ENCODE results near the gene PRIMPOL.
"Not testable (repeated sequence)": the region's sequence is repeated elsewhere in the genome, so short reads cannot be mapped to it uniquely, and the experiment has no call there.

The PRIMPOL gene

GRCh38 chr4:184620212-184620867 lies 29.2 kb upstream of the PRIMPOL start:
- H3K9me3 ChIP-seq (ENCODE audit: insufficient read depth, low read depth, low read length), result peaks cover 3% of the 10 kb centered on the region; the same call in 1 of the 2 replicates
- H3K9ac ChIP-seq (ENCODE audit: low read depth, low read length), result no peak overlapping the region
- H3K4me1 ChIP-seq (ENCODE audit: insufficient read depth, low read length), result peaks cover 15% of the 10 kb centered on the region; the same call in 1 of the 2 replicates
- no peaks in the 10 kb centered on the region for H3K36me3 ChIP-seq (ENCODE audit: insufficient read depth, low read depth, low read length)
- no peaks in the 10 kb centered on the region for H3K27me3 ChIP-seq (ENCODE audit: insufficient read depth, low read length)
- no peak overlapping the region for H3K4me3 ChIP-seq (ENCODE audit: low read length)
- no peak overlapping the region for H3K27ac ChIP-seq (ENCODE audit: low read length)

DNA sequence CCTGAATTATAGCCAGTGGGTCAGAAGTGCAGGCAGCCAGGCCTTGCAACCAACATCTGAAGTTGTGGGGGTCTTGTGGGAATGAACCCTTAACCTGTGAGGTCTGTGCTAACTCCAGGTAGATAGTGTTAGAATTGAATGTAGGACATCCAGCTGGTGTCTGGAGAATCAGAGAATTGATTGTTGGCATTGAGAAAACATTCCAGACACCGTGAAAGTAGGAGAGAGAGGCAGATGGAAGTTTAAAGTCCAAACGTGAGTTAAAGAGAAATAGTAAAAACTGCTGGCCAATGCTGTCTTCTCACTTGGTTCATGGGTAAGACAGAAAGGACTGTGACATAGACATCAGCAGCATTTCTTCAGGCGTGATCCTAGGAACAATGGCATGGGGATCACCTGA lies 28.0 kb upstream of the PRIMPOL start:
- Histone ChIP-seq H3K4me3 (ENCODE audit: low read length) (no peak overlapping the region), H3K27ac (ENCODE audit: low read length) (no peak overlapping the region), H3K4me1 (ENCODE audit: insufficient read depth, low read length) (peaks cover 23% of the 10 kb centered on the region; the same call in 1 of the 2 replicates), H3K9me3 (ENCODE audit: insufficient read depth, low read depth, low read length) (no peaks in the 10 kb centered on the region), H3K27me3 (ENCODE audit: insufficient read depth, low read length) (no peaks in the 10 kb centered on the region), H3K36me3 (ENCODE audit: insufficient read depth, low read depth, low read length) (no peaks in the 10 kb centered on the region), H3K9ac (ENCODE audit: low read depth, low read length) (no peak overlapping the region)

DNA sequence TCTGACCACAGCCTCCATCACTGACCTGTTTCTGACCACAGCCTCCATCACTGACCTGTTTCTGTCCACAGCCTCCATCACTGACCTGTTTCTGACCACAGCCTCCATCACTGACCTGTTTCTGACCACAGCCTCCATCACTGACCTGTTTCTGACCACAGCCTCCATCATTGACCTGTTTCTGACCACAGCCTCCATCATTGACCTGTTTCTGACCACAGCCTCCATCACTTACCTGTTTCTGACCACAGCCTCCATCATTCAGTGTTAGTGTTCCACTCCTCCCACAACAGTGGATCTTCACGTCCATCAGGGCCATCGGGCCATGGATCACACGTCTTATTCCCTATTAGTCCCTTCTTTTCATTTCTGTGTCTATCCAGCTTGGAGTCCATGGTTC lies 25.0 kb upstream of the PRIMPOL start:
- H3K27ac ChIP-seq (ENCODE audit: low read length); H3K9me3 ChIP-seq (ENCODE audit: insufficient read depth, low read depth, low read length); H3K4me3 ChIP-seq (ENCODE audit: low read length); H3K9ac ChIP-seq (ENCODE audit: low read depth, low read length); H3K27me3 ChIP-seq (ENCODE audit: insufficient read depth, low read length): not testable (repeated sequence)
- Histone ChIP-seq H3K36me3 (ENCODE audit: insufficient read depth, low read depth, low read length) (peaks cover 27% of the 10 kb centered on the region), H3K4me1 (ENCODE audit: insufficient read depth, low read length) (peaks cover 23% of the 10 kb centered on the region)

DNA sequence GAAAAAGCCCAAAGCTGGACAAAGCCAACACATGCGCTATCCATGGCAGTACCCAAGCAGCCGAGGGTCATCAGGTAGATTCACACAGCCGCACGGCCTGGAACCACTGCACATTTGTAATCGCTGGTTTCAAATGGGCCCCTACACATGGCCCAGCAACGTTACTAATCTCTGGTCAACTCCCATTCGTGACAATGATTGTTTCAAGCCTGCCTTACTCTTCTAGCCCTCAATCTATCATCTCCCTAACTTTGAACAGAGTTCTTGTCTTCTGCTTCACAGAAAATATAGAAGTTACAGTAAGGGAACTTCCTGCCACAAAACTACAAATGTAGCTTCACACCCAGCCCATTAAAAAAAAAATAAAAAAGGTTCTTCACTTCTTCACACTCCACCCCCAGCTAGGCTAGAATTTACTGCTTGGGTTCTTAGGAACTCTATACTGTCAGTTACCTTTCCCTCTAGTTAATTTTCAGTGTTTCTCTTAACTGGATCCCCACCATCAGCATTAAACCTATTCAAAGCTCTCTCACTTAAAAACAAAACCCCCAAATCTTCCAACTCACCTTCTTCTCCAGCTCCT lies 24.5 kb upstream of the PRIMPOL start:
- Histone ChIP-seq H3K27ac (ENCODE audit: low read length) (no peak overlapping the region), H3K9ac (ENCODE audit: low read depth, low read length) (peak overlapping the region; percentile 36; the same call in 1 of the 2 replicates), H3K36me3 (ENCODE audit: insufficient read depth, low read depth, low read length) (peaks cover 32% of the 10 kb centered on the region)

DNA sequence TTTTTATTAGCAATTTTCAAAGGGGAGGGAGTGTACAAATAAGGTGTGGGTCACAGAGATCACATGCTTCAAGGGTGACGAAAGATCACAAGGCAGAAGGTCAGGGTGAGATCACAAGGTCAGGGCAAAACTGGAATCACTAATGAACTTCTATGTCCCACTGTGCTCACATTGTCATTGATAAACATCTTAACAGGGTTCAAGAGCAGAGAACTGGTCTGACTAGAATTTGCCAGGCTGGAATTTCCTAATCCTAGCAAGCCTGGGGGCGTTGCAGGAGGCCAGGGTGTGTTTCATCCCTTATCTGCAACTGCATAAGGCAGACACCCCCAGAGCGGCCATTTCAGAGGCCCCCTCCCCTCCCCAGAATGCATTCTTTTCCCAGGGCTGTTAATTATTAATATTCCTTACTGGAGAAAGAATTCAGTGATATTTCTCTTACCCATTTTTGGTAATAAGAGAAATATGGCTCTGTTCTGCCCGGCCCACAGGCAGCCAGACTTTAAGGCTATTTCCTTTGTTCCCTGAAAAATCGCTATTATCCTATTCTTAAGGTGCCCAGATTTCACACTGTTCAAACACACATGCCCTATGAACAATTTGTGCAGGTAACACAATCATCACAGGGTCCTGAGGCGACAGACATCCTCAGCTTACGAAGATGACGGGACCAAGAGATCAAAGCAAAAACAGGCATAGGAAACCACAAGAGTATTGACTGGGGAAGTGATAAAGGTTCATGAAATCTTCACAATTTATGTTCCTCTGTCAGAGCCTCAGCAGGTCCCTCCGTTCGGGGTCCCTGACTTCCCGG lies 23.5 kb upstream of the PRIMPOL start:
- not testable (repeated sequence) for H3K27ac ChIP-seq (ENCODE audit: low read length); H3K27me3 ChIP-seq (ENCODE audit: insufficient read depth, low read length); H3K4me3 ChIP-seq (ENCODE audit: low read length); H3K9me3 ChIP-seq (ENCODE audit: insufficient read depth, low read depth, low read length)
- H3K36me3 ChIP-seq (ENCODE audit: insufficient read depth, low read depth, low read length), result peaks cover 42% of the 10 kb centered on the region
- H3K4me1 ChIP-seq (ENCODE audit: insufficient read depth, low read length), result peaks cover 23% of the 10 kb centered on the region
- H3K9ac ChIP-seq (ENCODE audit: low read depth, low read length), result peak overlapping the region; percentile 0; the same call in 1 of the 2 replicates

More for the DNA sequence above, 24.5 kb upstream of the PRIMPOL start:
- H3K4me3 ChIP-seq (ENCODE audit: low read length), result no peak overlapping the region
- no peaks in the 10 kb centered on the region for H3K9me3 ChIP-seq (ENCODE audit: insufficient read depth, low read depth, low read length)
- no peaks in the 10 kb centered on the region for H3K27me3 ChIP-seq (ENCODE audit: insufficient read depth, low read length)
- peaks cover 23% of the 10 kb centered on the region for H3K4me1 ChIP-seq (ENCODE audit: insufficient read depth, low read length)

DNA sequence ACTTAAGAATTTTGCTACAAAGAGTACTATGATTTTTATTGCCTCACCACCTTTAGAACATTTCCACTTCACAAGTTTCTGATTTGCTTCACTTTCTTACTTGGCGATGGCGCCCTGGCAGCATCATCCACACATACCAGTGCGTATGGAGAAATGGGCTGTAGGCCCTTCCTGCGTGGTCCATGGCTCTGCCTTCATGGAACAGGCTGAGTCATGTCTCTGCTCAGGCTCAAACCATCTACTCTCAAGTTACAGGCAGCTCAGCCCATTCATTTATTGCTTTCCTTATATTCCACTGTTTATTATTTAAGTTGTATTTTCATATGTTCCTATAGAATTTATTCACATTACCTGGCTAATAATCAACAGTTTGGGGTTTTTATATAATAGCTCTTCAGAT lies 21.4 kb upstream of the PRIMPOL start:
- Histone ChIP-seq H3K4me1 (ENCODE audit: insufficient read depth, low read length) (peaks cover 23% of the 10 kb centered on the region), H3K36me3 (ENCODE audit: insufficient read depth, low read depth, low read length) (peaks cover 60% of the 10 kb centered on the region), H3K4me3 (ENCODE audit: low read length) (no peak overlapping the region), H3K27me3 (ENCODE audit: insufficient read depth, low read length) (no peaks in the 10 kb centered on the region), H3K9me3 (ENCODE audit: insufficient read depth, low read depth, low read length) (no peaks in the 10 kb centered on the region), H3K27ac (ENCODE audit: low read length) (no peak overlapping the region), H3K9ac (ENCODE audit: low read depth, low read length) (no peak overlapping the region)

- no peak overlapping the region for H3K27ac ChIP-seq (ENCODE audit: low read length)
- no peaks in the 10 kb centered on the region for H3K9me3 ChIP-seq (ENCODE audit: insufficient read depth, low read depth, low read length)
- H3K36me3 ChIP-seq (ENCODE audit: insufficient read depth, low read depth, low read length), result peaks cover 95% of the 10 kb centered on the region
- H3K9ac ChIP-seq (ENCODE audit: low read depth, low read length), result no peak overlapping the region
- H3K4me1 ChIP-seq (ENCODE audit: insufficient read depth, low read length), result 0 out of 2 replicates have a peak, but pooled peaks cover 4% of the 10 kb centered on the region
- H3K27me3 ChIP-seq (ENCODE audit: insufficient read depth, low read length), result no peaks in the 10 kb centered on the region
- no peak overlapping the region for H3K4me3 ChIP-seq (ENCODE audit: low read length)
Measured at GRCh38 chr4:184632842-184633241, 16.7 kb upstream of the PRIMPOL start.

- Histone ChIP-seq H3K27me3 (ENCODE audit: insufficient read depth, low read length) (no peaks in the 10 kb centered on the region), H3K36me3 (ENCODE audit: insufficient read depth, low read depth, low read length) (peaks cover 80% of the 10 kb centered on the region), H3K4me3 (ENCODE audit: low read length) (no peak overlapping the region), H3K9ac (ENCODE audit: low read depth, low read length) (no peak overlapping the region), H3K4me1 (ENCODE audit: insufficient read depth, low read length) (no peaks in the 10 kb centered on the region), H3K27ac (ENCODE audit: low read length) (no peak overlapping the region), H3K9me3 (ENCODE audit: insufficient read depth, low read depth, low read length) (no peaks in the 10 kb centered on the region)
Measured at GRCh38 chr4:184635381-184635780, 14.2 kb upstream of the PRIMPOL start.

DNA sequence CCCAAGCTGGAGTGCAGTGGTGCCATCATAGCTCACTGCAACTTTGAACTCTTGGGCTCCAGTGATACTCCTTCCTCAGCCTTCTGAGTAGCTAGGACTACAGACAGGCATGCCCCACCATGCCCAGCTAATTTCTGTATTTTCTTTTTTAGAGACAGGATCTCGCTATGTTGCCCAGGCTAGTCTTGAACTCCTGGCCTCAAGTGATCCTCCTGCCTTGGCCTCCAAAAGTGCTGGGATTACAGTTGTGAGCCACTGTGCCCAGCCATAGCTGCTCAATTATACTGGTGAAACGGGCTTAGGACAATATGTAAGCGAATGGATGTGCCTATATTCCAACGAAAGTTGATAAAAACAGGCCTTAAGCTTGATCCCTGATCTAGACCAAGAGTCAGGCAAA lies 13.4 kb upstream of the PRIMPOL start:
- Histone ChIP-seq H3K4me3 (ENCODE audit: low read length) (no peak overlapping the region), H3K27ac (ENCODE audit: low read length) (no peak overlapping the region), H3K36me3 (ENCODE audit: insufficient read depth, low read depth, low read length) (peaks cover 73% of the 10 kb centered on the region), H3K4me1 (ENCODE audit: insufficient read depth, low read length) (peaks cover 4% of the 10 kb centered on the region; the same call in 1 of the 2 replicates), H3K9ac (ENCODE audit: low read depth, low read length) (no peak overlapping the region), H3K27me3 (ENCODE audit: insufficient read depth, low read length) (no peaks in the 10 kb centered on the region), H3K9me3 (ENCODE audit: insufficient read depth, low read depth, low read length) (no peaks in the 10 kb centered on the region)

DNA sequence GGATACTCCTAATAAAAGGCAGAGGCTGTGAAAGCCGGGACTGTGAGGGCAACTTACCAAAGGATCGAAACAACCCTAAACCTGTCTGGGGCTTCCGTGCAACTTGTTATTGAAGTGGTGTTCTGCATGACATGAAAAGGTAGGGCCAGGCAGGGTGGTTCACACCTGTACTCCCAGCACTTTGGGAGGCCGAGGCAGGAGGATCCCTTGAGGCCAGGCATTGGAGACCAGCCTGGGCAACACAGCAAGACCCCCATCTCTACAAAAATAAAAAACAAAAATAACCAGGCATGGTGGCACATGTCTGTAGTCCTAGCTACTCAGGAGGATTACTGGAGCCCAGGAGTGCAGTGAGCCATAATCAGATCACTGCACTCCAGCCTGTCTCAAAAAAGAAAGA lies 12.6 kb upstream of the PRIMPOL start:
- H3K9ac ChIP-seq (ENCODE audit: low read depth, low read length), result no peak overlapping the region
- H3K9me3 ChIP-seq (ENCODE audit: insufficient read depth, low read depth, low read length), result no peaks in the 10 kb centered on the region
- H3K4me1 ChIP-seq (ENCODE audit: insufficient read depth, low read length), result peaks cover 4% of the 10 kb centered on the region
- H3K36me3 ChIP-seq (ENCODE audit: insufficient read depth, low read depth, low read length), result peaks cover 67% of the 10 kb centered on the region
- no peaks in the 10 kb centered on the region for H3K27me3 ChIP-seq (ENCODE audit: insufficient read depth, low read length)
- no peak overlapping the region for H3K27ac ChIP-seq (ENCODE audit: low read length)
- no peak overlapping the region for H3K4me3 ChIP-seq (ENCODE audit: low read length)

- Histone ChIP-seq H3K9me3 (ENCODE audit: insufficient read depth, low read depth, low read length) (no peaks in the 10 kb centered on the region), H3K4me1 (ENCODE audit: insufficient read depth, low read length) (peaks cover 26% of the 10 kb centered on the region), H3K27me3 (ENCODE audit: insufficient read depth, low read length) (no peaks in the 10 kb centered on the region), H3K4me3 (ENCODE audit: low read length) (no peak overlapping the region), H3K36me3 (ENCODE audit: insufficient read depth, low read depth, low read length) (peaks cover 29% of the 10 kb centered on the region), H3K27ac (ENCODE audit: low read length) (no peak overlapping the region), H3K9ac (ENCODE audit: low read depth, low read length) (no peak overlapping the region)
Measured at GRCh38 chr4:184641022-184641421, 8.5 kb upstream of the PRIMPOL start.

Data from iPS-20b (cell line).